ENCODE data around the gene ST8SIA1.

Gene ST8SIA1

GRCh38 chr12:22329621-22330020, 4.9 kb downstream of the ST8SIA1 start:
- DNase-seq (ENCODE audit: low read depth, low spot score): no peak

GRCh38 chr12:22325218-22325617, 9.3 kb downstream of the ST8SIA1 start:
- no peak for DNase-seq (ENCODE audit: low read depth, low spot score)

- DNase-seq (ENCODE audit: low read depth, low spot score): no peak
These were observed 12.4 kb downstream of the ST8SIA1 start for GRCh38 chr12:22322091-22322490.

- no peak for DNase-seq (ENCODE audit: low read depth, low spot score)
These were observed 12.9 kb downstream of the ST8SIA1 start for GRCh38 chr12:22321638-22322037.

GRCh38 chr12:22321018-22321605, 13.4 kb downstream of the ST8SIA1 start:
- no peak for DNase-seq (ENCODE audit: low read depth, low spot score)

- DNase-seq (ENCODE audit: low read depth, low spot score): no peak
These were observed 16.3 kb downstream of the ST8SIA1 start for GRCh38 chr12:22318108-22318737.

GRCh38 chr12:22313963-22314330, 20.6 kb downstream of the ST8SIA1 start:
- no peak for DNase-seq (ENCODE audit: low read depth, low spot score)

GRCh38 chr12:22313286-22313962, 21.1 kb downstream of the ST8SIA1 start:
- no peak for DNase-seq (ENCODE audit: low read depth, low spot score)

- no peak for DNase-seq (ENCODE audit: low read depth, low spot score)
These were observed 22.2 kb downstream of the ST8SIA1 start for GRCh38 chr12:22312336-22312735.

GRCh38 chr12:22310709-22311108, 23.8 kb downstream of the ST8SIA1 start:
- no peak for DNase-seq (ENCODE audit: low read depth, low spot score)

- no peak for DNase-seq (ENCODE audit: low read depth, low spot score)
These were observed 24.2 kb downstream of the ST8SIA1 start for GRCh38 chr12:22310275-22310674.

GRCh38 chr12:22307811-22308210, 26.7 kb downstream of the ST8SIA1 start:
- no peak for DNase-seq (ENCODE audit: low read depth, low spot score)

- DNase-seq (ENCODE audit: low read depth, low spot score): no peak
These were observed 28.2 kb downstream of the ST8SIA1 start for GRCh38 chr12:22306311-22306710.

- no peak for DNase-seq (ENCODE audit: low read depth, low spot score)
These were observed 30.2 kb downstream of the ST8SIA1 start for GRCh38 chr12:22304341-22304740.

GRCh38 chr12:22299294-22299912, 35.1 kb downstream of the ST8SIA1 start:
- DNase-seq (ENCODE audit: low read depth, low spot score): no peak

GRCh38 chr12:22289250-22289649, 45.3 kb downstream of the ST8SIA1 start:
- DNase-seq (ENCODE audit: low read depth, low spot score): no peak

- no peak for DNase-seq (ENCODE audit: low read depth, low spot score)
These were observed 46.5 kb downstream of the ST8SIA1 start for GRCh38 chr12:22287776-22288621.

- no peak for DNase-seq (ENCODE audit: low read depth, low spot score)
These were observed 47.4 kb downstream of the ST8SIA1 start for GRCh38 chr12:22287101-22287500.

- no peak for DNase-seq (ENCODE audit: low read depth, low spot score)
These were observed 47.9 kb downstream of the ST8SIA1 start for GRCh38 chr12:22286569-22286968.

- DNase-seq (ENCODE audit: low read depth, low spot score): no peak
These were observed 48.7 kb downstream of the ST8SIA1 start for GRCh38 chr12:22285846-22286245.

- DNase-seq (ENCODE audit: low read depth, low spot score): no peak
These were observed 49.6 kb downstream of the ST8SIA1 start for GRCh38 chr12:22284871-22285270.

- DNase-seq (ENCODE audit: low read depth, low spot score): no peak
These were observed 51.0 kb downstream of the ST8SIA1 start for GRCh38 chr12:22283508-22283907.

All from iPS DF 19.7 (cell line).